Endothelial cell of umbilical vein (primary cell): ENCODE measurements around the gene TRAF3IP1. TPM values are rescaled to one million over a fixed set of nuclear protein-coding genes. Genes with fewer than 3 reads are reported as not detected.

ENCODE experiments used
- BruUV-seq: library from RNA; stranded (reverse); fragments of 400-500 nt; replicated peaks from 2 replicates; lab custom pipeline; 2021; lab: Mats Ljungman, UMichigan
- CTCF ChIA-PET: fragments of 300-600, 350-600 bp; sonication (Branson Sonifier 250); formaldehyde crosslinking; loops from one replicate; lab custom pipeline; 2021; ENCODE audit warnings: antibody characterized with exemption, inconsistent platforms; lab: Charles Lee
- POLR2A ChIA-PET: fragments of 300-600, 350-600 bp; sonication (Branson Sonifier 250); formaldehyde crosslinking; loops from one replicate; lab custom pipeline; 2021; ENCODE audit warnings: antibody characterized with exemption, inconsistent platforms; lab: Charles Lee
- DNase-seq: peaks from one replicate; pipeline ENCODE4 v3.0.0-alpha.2; 2011; ENCODE audit warnings: low read depth, low spot score
- FAIRE-seq: peaks from 2 replicates; lab custom pipeline; 2011; peaks lifted over from hg19 to GRCh38; lab: Jason Lieb, UNC
- H2AFZ ChIP-seq: 2 replicates; pipeline ENCODE4 v1.6.0; 2012; ENCODE audit warnings: low read depth, low read length, control low read depth, inconsistent platforms
- H3K27ac ChIP-seq: 2 replicates; pipeline ENCODE4 v1.5.1; 2011; ENCODE audit warnings: low read depth, mild to moderate bottlenecking, control low read depth, low read length, moderate library complexity; ENCODE audit not compliant: insufficient read depth
- H3K27me3 ChIP-seq, 2 experiments: 2 replicates each; pipeline versions ENCODE4 v1.6.0 to v1.6.1; 2011; ENCODE audit warnings: low read length in 2 of 2, mixed read lengths in 1 of 2; ENCODE audit not compliant: control insufficient read depth in 2 of 2, insufficient read depth in 2 of 2
- H3K36me3 ChIP-seq, 2 experiments: 2 replicates in 1 of 2; 3 replicates in 1 of 2; pipeline ENCODE4 v1.5.1; 2011; ENCODE audit warnings: low read length in 2 of 2, mild to moderate bottlenecking in 1 of 2, moderate library complexity in 1 of 2; ENCODE audit not compliant: control insufficient read depth in 2 of 2, insufficient read depth in 2 of 2; ENCODE audit errors: extremely low read depth in 1 of 2
- H3K4me1 ChIP-seq: 3 replicates; pipeline ENCODE4 v1.5.1; 2011; ENCODE audit warnings: mild to moderate bottlenecking, low read length; ENCODE audit not compliant: control insufficient read depth, insufficient read depth; ENCODE audit errors: extremely low read depth
- H3K4me2 ChIP-seq: 2 replicates; pipeline ENCODE4 v1.6.1; 2011; ENCODE audit warnings: low read length, control low read depth, mixed read lengths; ENCODE audit not compliant: insufficient read depth
- H3K4me3 ChIP-seq, 3 experiments: fragments of 200-600 bp in 1 of 3; sonication (generic), shearing (Covaris generic) in 1 of 3; replicated peaks in 1 of 3; 2 replicates each; pipeline ENCODE4 v1.5.1; 2011 to 2016; ENCODE audit warnings: control low read depth in 3 of 3, low read length in 3 of 3, mild to moderate bottlenecking in 2 of 3, inconsistent platforms in 1 of 3, low read depth in 1 of 3, moderate library complexity in 1 of 3; ENCODE audit not compliant: insufficient read depth in 1 of 3
- H3K79me2 ChIP-seq: 2 replicates; pipeline ENCODE4 v1.6.0; 2012; ENCODE audit warnings: low read length, inconsistent platforms; ENCODE audit not compliant: control insufficient read depth, insufficient read depth
- H3K9ac ChIP-seq: replicated peaks from 2 replicates; pipeline ENCODE3; 2011; ENCODE audit warnings: low read length, control low read depth; ENCODE audit not compliant: insufficient read depth; ENCODE audit errors: extremely low read depth
- H3K9me1 ChIP-seq: replicated peaks from 3 replicates; pipeline ENCODE4 v1.6.0; 2011; ENCODE audit warnings: mild to moderate bottlenecking, low read length; ENCODE audit not compliant: control insufficient read depth, insufficient read depth; ENCODE audit errors: extremely low read depth
- H3K9me3 ChIP-seq: replicated peaks from 2 replicates; pipeline ENCODE4 v1.5.1; 2012; ENCODE audit warnings: low read length, inconsistent platforms; ENCODE audit not compliant: control insufficient read depth, insufficient read depth
- H4K20me1 ChIP-seq: replicated peaks from 2 replicates; pipeline ENCODE3; 2011; ENCODE audit warnings: mild to moderate bottlenecking, low read length; ENCODE audit not compliant: control insufficient read depth, insufficient read depth; ENCODE audit errors: extremely low read depth
- CTCF ChIP-seq, 2 donors: IDR thresholded peaks; 1 replicate in 1 of 2; 2 replicates in 1 of 2; pipeline ENCODE4 v1.5.1; 2011; ENCODE audit warnings: low read length in 2 of 2, mild to moderate bottlenecking in 2 of 2, moderate library complexity in 2 of 2, control low read depth in 1 of 2, inconsistent platforms in 1 of 2, low read depth in 1 of 2; ENCODE audit not compliant: insufficient read depth in 1 of 2; ENCODE audit errors: extremely low read depth in 1 of 2
- EZH2 ChIP-seq: IDR thresholded peaks from 2 replicates; pipeline ENCODE4 v1.6.1; 2012; ENCODE audit warnings: borderline replicate concordance, low read depth, mild to moderate bottlenecking, moderate library complexity, low read length, inconsistent platforms; ENCODE audit not compliant: severe bottlenecking
- FOS ChIP-seq: IDR thresholded peaks from 2 replicates; pipeline ENCODE4 v1.6.1; 2011; ENCODE audit warnings: mild to moderate bottlenecking, low read length, moderate library complexity, borderline replicate concordance; ENCODE audit not compliant: insufficient read depth
- GATA2 ChIP-seq: IDR thresholded peaks from 2 replicates; pipeline ENCODE4 v1.7.0; 2011; ENCODE audit warnings: low read depth, mild to moderate bottlenecking, moderate library complexity, mixed read lengths, low read length; ENCODE audit not compliant: insufficient read length, insufficient read depth
- JUN ChIP-seq: IDR thresholded peaks from 2 replicates; pipeline ENCODE4 v1.6.1; 2011; ENCODE audit warnings: borderline replicate concordance, low read depth; ENCODE audit not compliant: insufficient read length, insufficient read depth
- MAX ChIP-seq: IDR thresholded peaks from 2 replicates; pipeline ENCODE4 v1.6.1; 2011; ENCODE audit not compliant: insufficient read depth, insufficient read length
- MYC ChIP-seq: IDR thresholded peaks from one replicate; pipeline ENCODE4 v1.6.1; 2011; ENCODE audit warnings: mild to moderate bottlenecking, low read depth, low read length
- POLR2A ChIP-seq: IDR thresholded peaks from 2 replicates; pipeline ENCODE4 v1.6.1; 2012; ENCODE audit warnings: low read depth, mild to moderate bottlenecking, control low read depth, low read length
- POLR2AphosphoS5 ChIP-seq: IDR thresholded peaks from 2 replicates; pipeline ENCODE4 v1.6.1; 2012; ENCODE audit warnings: low read depth, mild to moderate bottlenecking, control low read depth, low read length, moderate library complexity; ENCODE audit not compliant: insufficient read depth
- dilution Hi-C: fragments of 300-500 bp; cut with MboI; formaldehyde crosslinking; loops from one replicate; pipeline ENCODE4 v1.15.0; 2019; ENCODE audit warnings: low sequenced_read_pairs; ENCODE audit not compliant: extremely low pct_ligation_motif_present
- intact Hi-C: fragments of 100-400 bp; cut with micrococcal nuclease; formaldehyde crosslinking; loops from one replicate; pipeline ENCODE4 v1.10.0; 2022
- polyA plus RNA-seq, 4 experiments: library from polyadenylated mRNA; depleted of rRNA in 3 of 4; stranded (reverse) in 3 of 4; unstranded in 1 of 4; fragments of >200 nt; gene quantifications; 2 replicates each; pipeline versions ENCODE4 v1.2.1 to v1.2.3, GENCODE V29; 2011 to 2012; ENCODE audit warnings: missing spikeins in 1 of 4
- total RNA-seq: library from RNA; stranded (reverse); gene quantifications from 2 replicates; pipeline ENCODE4 v1.2.3, GENCODE V29; 2021

The TRAF3IP1 gene
- total and polyA plus RNA-seq, 2 donors (not counting 3 experiments of a cell fraction or from before 2014, with no cell fraction given), result 3.4 to 15.9 TPM

GRCh38 chr2:238421695-238422035, 101.3 kb downstream of the TRAF3IP1 start:
- Histone ChIP-seq H4K20me1 (no peaks in the 10 kb centered on the region), H3K9ac (no peak overlapping the region), H3K4me1 (peaks cover 14% of the 10 kb centered on the region), H3K79me2 (no peaks in the 10 kb centered on the region), H3K4me2 (no peak overlapping the region), H3K9me1 (no peaks in the 10 kb centered on the region), H3K9me3 (no peaks in the 10 kb centered on the region), H2AFZ (no peak overlapping the region), H3K27me3 (no peaks in the 10 kb centered on the region), H3K27ac (no peak overlapping the region), H3K4me3 (no peak overlapping the region), H3K36me3 (no peaks in the 10 kb centered on the region)
- ChIA-PET POLR2A (no interaction called here), CTCF (interaction anchor here (1.9 kb wide), 1 partner anchor 51 kb away, joined by 3 read pairs; no protein-coding TSS in a partner anchor)
- no TSS peak for BruUV-seq
- intact Hi-C loops (loop anchor here (10.0 kb wide), 1 partner anchor 167 kb away; no protein-coding TSS in a partner anchor), dilution Hi-C loops (no loop called here)
- no peak for FAIRE-seq
- TF ChIP-seq EZH2, result no peak
- no peak for TF ChIP-seq POLR2A
- TF ChIP-seq FOS, result no peak
- TF ChIP-seq POLR2AphosphoS5, result no peak
- TF ChIP-seq JUN, result no peak
- TF ChIP-seq MAX, result no peak
- TF ChIP-seq GATA2, result no peak
- no peak for TF ChIP-seq MYC
- no peak for TF ChIP-seq CTCF (IDR thresholded peaks at IDR 0.05; ENCODE audit: extremely low read depth in 1 of 2, insufficient read depth in 1 of 2, low read depth in 1 of 2, low read length in 2 of 2)
- no peak for DNase-seq
